Hepatocyte (in vitro differentiated cells): Measurements from ENCODE around the gene SPACA7. TPM values are rescaled to one million over a fixed set of nuclear protein-coding genes. Genes with fewer than 3 reads are reported as not detected.

Experiments
- DNase-seq: peaks from one replicate; pipeline ENCODE4 v3.0.0-alpha.2; 2016; ENCODE audit warnings: low spot score
- H2AFZ ChIP-seq: fragments of 200-600 bp; sonication (generic); 2 replicates; pipeline ENCODE4 v1.6.0; 2016; ENCODE audit warnings: antibody characterized with exemption, mild to moderate bottlenecking
- H3K27ac ChIP-seq: fragments of 200-600 bp; sonication (generic); 2 replicates; pipeline ENCODE4 v1.5.1; 2016; ENCODE audit warnings: mild to moderate bottlenecking
- H3K27me3 ChIP-seq: fragments of 200-600 bp; sonication (generic); 2 replicates; pipeline ENCODE4 v1.6.1; 2016
- H3K36me3 ChIP-seq: fragments of 200-600 bp; sonication (generic); replicated peaks from 2 replicates; pipeline ENCODE4 v1.5.1; 2016; ENCODE audit warnings: low read depth; ENCODE audit not compliant: insufficient read depth
- H3K4me1 ChIP-seq: fragments of 200-600 bp; sonication (generic); 2 replicates; pipeline ENCODE4 v1.5.1; 2016; ENCODE audit warnings: mild to moderate bottlenecking, moderate library complexity; ENCODE audit not compliant: insufficient read depth
- H3K4me2 ChIP-seq: fragments of 200-600 bp; sonication (generic); 2 replicates; pipeline ENCODE4 v1.6.0; 2016
- H3K4me3 ChIP-seq: fragments of 200-600 bp; sonication (generic); 2 replicates; pipeline ENCODE4 v1.5.1; 2016; ENCODE audit warnings: mild to moderate bottlenecking
- H3K79me2 ChIP-seq: fragments of 200-600 bp; sonication (generic); 2 replicates; pipeline ENCODE4 v1.6.0; 2017; ENCODE audit warnings: mild to moderate bottlenecking
- H3K9me2 ChIP-seq: fragments of 200-600 bp; sonication (generic); replicated peaks from 2 replicates; pipeline ENCODE4 v1.6.0; 2017; ENCODE audit warnings: mild to moderate bottlenecking; ENCODE audit not compliant: insufficient read depth
- H3K9me3 ChIP-seq: fragments of 200-600 bp; sonication (generic); 2 replicates; pipeline ENCODE4 v1.5.1; 2016; ENCODE audit warnings: low read depth, mild to moderate bottlenecking
- H4K20me1 ChIP-seq: fragments of 200-600 bp; sonication (generic); 2 replicates; pipeline ENCODE4 v1.6.0; 2016; ENCODE audit warnings: mild to moderate bottlenecking; ENCODE audit not compliant: insufficient read depth, poor library complexity, severe bottlenecking
- EZH2 ChIP-seq: fragments of 200-600 bp; sonication (generic); IDR thresholded peaks from 2 replicates; pipeline ENCODE4 v1.6.1; 2016; ENCODE audit warnings: antibody characterized with exemption, mild to moderate bottlenecking, borderline replicate concordance
- EZH2phosphoT487 ChIP-seq: fragments of 200-600 bp; sonication (generic); IDR thresholded peaks from one replicate; pipeline ENCODE4 v1.6.1; 2018; ENCODE audit warnings: antibody characterized with exemption, mild to moderate bottlenecking, low read depth, moderate library complexity; ENCODE audit not compliant: unreplicated experiment, severe bottlenecking
- WGBS: methylation state at CpG from one replicate; pipeline ENCODE4 v1.1.6; 2016; ENCODE audit warnings: low lambda C conversion rate; ENCODE audit errors: missing lambda C conversion rate; 5-methylcytosine and 5-hydroxymethylcytosine counted together
- polyA plus RNA-seq: library from polyadenylated mRNA; unstranded; fragments of >200 nt; fragmentation: Nextera tagmentation; extraction: Ambion mirVana; gene quantifications from 2 replicates; pipeline ENCODE4 v1.2.1, GENCODE V29; 2016
- total RNA-seq: library from RNA; depleted of rRNA; stranded (reverse); fragments of >200 nt; gene quantifications from 2 replicates; pipeline ENCODE4 v1.2.3, GENCODE V29; 2014
- TF ChIP-seq, protein P1 (sequence below): fragments of 200-600 bp; sonication (generic); IDR thresholded peaks from 2 replicates; pipeline ENCODE4 v1.5.1; 2016; ENCODE audit warnings: antibody characterized with exemption, mild to moderate bottlenecking; ENCODE audit not compliant: poor library complexity

The SPACA7 gene
- total and polyA plus RNA-seq, 2 experiments from 2014 or later, result not detected

DNA sequence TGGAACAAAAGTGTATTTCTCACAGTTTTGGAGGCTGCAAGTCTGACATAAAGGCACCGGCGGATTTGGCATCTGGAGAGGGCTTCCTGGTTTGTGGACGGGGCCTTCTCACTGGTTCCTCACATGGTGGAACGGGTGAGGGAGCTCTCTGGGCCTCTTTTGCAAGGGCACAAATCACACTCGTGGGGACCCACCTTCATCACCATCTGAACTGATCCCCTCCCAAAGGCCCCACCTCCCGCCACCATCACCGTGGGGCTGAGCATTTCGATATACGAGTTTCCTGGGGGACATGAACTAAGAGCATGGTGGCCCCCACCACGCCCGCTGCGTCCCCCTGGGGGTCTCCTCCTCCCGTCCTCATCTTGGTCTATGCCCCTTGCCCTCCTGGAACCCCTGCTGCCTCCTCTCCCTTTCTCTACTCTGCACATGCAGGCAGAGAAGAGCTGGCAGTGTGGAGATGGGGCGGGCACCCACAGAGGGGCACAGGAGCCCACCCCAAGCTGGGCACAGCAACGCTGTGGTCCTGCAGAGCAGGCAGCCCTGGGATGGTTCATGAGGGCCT is 20.8 kb upstream of the SPACA7 start:
- WGBS, result 87% methylated on average over 12 of the region's 15 CpGs
- no peaks in the 10 kb centered on the region for H3K9me3 ChIP-seq
- no peaks in the 10 kb centered on the region for H3K79me2 ChIP-seq
- H3K27me3 ChIP-seq, result no peaks in the 10 kb centered on the region
- H2AFZ ChIP-seq, result no peak overlapping the region
- TF ChIP-seq EZH2phosphoT487 (no peak), EZH2 (no peak)
- TF ChIP-seq, protein P1, sequence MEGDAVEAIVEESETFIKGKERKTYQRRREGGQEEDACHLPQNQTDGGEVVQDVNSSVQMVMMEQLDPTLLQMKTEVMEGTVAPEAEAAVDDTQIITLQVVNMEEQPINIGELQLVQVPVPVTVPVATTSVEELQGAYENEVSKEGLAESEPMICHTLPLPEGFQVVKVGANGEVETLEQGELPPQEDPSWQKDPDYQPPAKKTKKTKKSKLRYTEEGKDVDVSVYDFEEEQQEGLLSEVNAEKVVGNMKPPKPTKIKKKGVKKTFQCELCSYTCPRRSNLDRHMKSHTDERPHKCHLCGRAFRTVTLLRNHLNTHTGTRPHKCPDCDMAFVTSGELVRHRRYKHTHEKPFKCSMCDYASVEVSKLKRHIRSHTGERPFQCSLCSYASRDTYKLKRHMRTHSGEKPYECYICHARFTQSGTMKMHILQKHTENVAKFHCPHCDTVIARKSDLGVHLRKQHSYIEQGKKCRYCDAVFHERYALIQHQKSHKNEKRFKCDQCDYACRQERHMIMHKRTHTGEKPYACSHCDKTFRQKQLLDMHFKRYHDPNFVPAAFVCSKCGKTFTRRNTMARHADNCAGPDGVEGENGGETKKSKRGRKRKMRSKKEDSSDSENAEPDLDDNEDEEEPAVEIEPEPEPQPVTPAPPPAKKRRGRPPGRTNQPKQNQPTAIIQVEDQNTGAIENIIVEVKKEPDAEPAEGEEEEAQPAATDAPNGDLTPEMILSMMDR, result no peak
- no peaks in the 10 kb centered on the region for H3K9me2 ChIP-seq
- H3K4me3 ChIP-seq, result no peak overlapping the region
- DNase-seq, result no peak
- no peak overlapping the region for H3K27ac ChIP-seq
- no peaks in the 10 kb centered on the region for H4K20me1 ChIP-seq
- H3K4me1 ChIP-seq, result no peaks in the 10 kb centered on the region
- no peaks in the 10 kb centered on the region for H3K36me3 ChIP-seq
- no peak overlapping the region for H3K4me2 ChIP-seq

DNA sequence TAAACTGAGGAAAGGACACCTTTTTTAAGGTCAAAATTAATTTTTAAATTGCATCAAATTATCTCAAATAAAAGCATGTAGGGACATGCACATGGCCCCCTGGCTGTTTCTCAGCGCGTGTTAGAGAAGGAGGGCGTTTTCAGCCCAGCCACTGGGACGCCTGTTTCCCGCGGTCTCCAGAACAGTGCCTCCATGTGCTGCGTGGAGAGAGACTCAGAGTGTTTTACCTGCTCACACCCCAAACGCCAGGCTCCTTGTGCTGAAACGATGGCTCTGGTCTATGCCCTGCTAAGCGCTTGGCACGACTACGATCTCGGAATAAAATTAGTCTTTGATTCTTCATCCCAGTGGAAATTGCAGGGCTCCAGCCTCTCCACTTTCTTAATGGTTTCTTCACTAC is 20.0 kb upstream of the SPACA7 start:
- DNase-seq, result no peak
- no peaks in the 10 kb centered on the region for H3K36me3 ChIP-seq
- H3K4me2 ChIP-seq, result no peak overlapping the region
- H3K27me3 ChIP-seq, result no peaks in the 10 kb centered on the region
- H2AFZ ChIP-seq, result no peak overlapping the region
- no peaks in the 10 kb centered on the region for H4K20me1 ChIP-seq
- no peaks in the 10 kb centered on the region for H3K9me3 ChIP-seq
- no peaks in the 10 kb centered on the region for H3K4me1 ChIP-seq
- no peak overlapping the region for H3K27ac ChIP-seq
- WGBS, result 85% methylated on average over 13 of the region's 13 CpGs
- TF ChIP-seq EZH2phosphoT487 (no peak), EZH2 (no peak)
- TF ChIP-seq, protein P1, result no peak
- no peaks in the 10 kb centered on the region for H3K9me2 ChIP-seq
- no peak overlapping the region for H3K4me3 ChIP-seq
- H3K79me2 ChIP-seq, result no peaks in the 10 kb centered on the region

DNA sequence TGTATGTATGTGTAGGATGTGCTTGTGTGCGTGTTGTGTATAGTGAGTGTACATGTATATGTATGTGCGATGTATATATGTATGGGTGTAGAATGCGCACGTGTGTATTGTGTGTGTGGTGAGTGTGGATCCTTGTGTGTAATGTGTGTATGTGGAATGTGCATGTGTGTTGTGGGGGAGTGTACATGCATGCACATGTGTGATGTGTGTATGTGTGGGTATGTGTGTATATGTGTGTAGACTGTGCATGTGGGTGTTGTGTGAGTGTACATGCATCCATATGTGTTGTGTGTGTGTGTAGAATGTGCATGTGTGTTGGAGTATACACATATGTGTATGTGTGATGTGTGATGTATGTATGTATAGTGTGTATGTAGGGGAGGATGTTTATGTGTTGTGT is 18.0 kb upstream of the SPACA7 start:
- TF ChIP-seq EZH2phosphoT487 (no peak), EZH2 (no peak)
- TF ChIP-seq, protein P1, result no peak
- no peak for DNase-seq
- H3K27ac ChIP-seq, result no peak overlapping the region
- no peaks in the 10 kb centered on the region for H3K4me1 ChIP-seq
- no peak overlapping the region for H3K4me2 ChIP-seq
- no peak overlapping the region for H2AFZ ChIP-seq
- H3K27me3 ChIP-seq, result no peaks in the 10 kb centered on the region
- H3K9me3 ChIP-seq, result no peaks in the 10 kb centered on the region
- H3K36me3 ChIP-seq, result no peaks in the 10 kb centered on the region
- no peak overlapping the region for H3K4me3 ChIP-seq
- no peaks in the 10 kb centered on the region for H3K79me2 ChIP-seq
- WGBS, result 94% methylated on average over 4 of the region's 4 CpGs
- no peaks in the 10 kb centered on the region for H3K9me2 ChIP-seq
- no peaks in the 10 kb centered on the region for H4K20me1 ChIP-seq

DNA sequence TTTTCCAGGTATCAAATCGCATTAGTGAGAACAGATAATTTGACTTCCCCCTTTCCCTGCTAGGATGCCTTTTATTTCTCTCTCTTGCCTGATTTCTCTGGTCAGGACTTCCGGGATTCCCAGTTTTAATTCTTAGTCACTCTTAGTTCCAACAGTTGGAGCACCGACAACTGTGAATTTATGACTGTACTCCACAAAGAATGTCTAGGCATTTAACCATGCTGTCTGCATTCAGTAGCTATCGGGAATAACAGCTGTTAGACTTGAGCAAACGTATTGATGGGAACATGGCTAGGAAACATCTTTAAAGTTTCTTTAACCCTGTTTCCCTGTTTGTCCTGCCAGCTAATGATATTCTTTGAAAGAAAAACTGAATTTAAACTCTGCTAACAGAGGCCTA is 14.1 kb upstream of the SPACA7 start:
- Histone ChIP-seq H4K20me1 (no peaks in the 10 kb centered on the region), H3K4me3 (no peak overlapping the region), H3K4me1 (no peaks in the 10 kb centered on the region), H3K9me3 (no peaks in the 10 kb centered on the region), H3K36me3 (no peaks in the 10 kb centered on the region), H3K4me2 (no peak overlapping the region), H3K27me3 (no peaks in the 10 kb centered on the region), H2AFZ (no peak overlapping the region), H3K9me2 (no peaks in the 10 kb centered on the region), H3K79me2 (no peaks in the 10 kb centered on the region), H3K27ac (no peak overlapping the region)
- TF ChIP-seq EZH2, result no peak
- TF ChIP-seq, protein P1, result no peak
- no peak for TF ChIP-seq EZH2phosphoT487
- DNase-seq, result no peak
- 84% methylated on average over 5 of the region's 5 CpGs for WGBS
